EL (cell line): ENCODE measurements around the gene PNMA6F.
"Not testable (repeated sequence)": the region's sequence is repeated elsewhere in the genome, so short reads cannot be mapped to it uniquely, and the experiment has no call there.

Experiments used
- DNase-seq: peaks from one replicate; pipeline ENCODE4 v3.0.0-alpha.2; 2016

PNMA6F gene

DNA sequence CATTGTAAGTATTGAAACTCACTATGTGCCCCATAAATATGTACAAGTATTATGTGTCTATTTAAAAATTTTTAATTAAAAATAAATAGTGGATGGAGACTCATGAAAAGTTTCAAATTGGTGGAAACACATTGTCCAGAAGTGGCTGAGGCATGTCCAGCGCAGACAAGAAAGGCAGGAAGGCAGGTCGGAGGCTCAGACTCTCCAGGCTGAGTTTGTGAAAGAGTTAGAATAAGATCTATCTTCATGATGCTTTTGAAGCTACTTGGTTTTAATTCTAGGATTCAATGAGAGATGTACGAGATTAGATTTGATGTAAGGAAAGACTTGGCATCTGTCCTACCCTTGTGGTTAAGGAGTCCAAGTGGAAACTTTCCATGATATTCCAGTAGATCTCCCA lies 19.8 kb downstream of the PNMA6F start:
- no peak for DNase-seq

DNA sequence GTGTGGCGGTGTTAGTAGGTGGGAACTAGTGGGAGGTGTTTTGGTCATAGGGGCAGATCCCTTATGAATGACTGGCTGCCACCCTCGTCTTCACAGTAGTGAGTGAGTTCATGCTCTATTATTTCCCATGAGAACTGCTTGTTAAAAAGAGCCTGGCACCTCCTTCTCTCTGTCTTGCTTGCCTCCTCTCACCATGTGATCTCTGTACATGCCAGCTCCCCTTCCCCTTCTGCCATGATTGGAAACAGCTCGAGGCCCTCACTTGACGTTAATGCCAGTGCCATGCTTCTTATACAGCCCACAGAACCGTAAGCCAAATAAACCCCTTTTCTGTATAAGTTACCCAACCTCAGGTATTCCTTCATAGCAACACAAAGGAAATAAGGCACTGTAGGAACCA lies 21.7 kb downstream of the PNMA6F start:
- DNase-seq, result no peak

DNA sequence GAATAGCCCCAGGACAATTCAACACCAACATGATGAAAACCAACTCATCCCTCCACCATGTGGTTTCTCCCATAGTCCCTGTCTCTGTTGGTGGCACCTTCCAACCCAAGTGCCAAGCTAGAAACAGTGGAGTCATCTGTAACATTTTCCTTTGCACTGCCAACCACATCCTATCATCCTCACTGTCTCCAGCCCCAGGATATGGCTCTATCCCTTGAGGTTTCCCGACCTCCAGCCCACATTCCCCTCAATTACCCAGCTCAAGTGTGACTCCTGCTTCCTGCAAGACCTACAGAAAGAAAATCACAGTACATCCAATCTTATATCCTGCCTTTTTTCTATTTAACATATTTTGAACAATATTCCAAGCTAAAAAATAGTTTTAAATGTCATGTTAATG lies 24.2 kb downstream of the PNMA6F start:
- DNase-seq, result no peak

DNA sequence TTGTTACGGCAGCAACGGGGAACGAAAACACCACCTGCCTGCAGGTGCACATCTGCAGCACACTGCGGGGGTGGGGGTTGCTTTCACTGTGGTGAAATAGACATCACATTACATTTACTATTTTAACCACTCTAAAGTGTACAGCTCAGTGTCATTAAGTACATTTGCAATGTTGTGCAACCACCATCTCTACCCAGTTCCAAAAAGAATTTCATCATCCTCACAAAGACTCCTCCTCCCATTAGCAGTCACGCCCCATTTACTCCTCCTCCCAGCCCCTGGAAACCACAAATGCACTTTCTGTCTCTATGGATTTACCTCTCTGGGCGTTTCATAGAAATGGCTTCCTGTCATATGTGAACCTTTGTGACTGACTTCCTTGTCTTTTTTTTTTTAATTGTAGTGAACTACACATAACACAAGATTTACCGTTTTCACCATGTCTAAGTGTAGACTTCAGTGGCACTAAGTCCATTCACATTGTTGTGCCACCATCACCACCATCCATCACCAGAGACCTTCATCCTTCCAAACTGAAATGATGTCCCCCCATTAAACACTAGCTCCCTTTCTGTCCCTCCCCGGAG lies 28.0 kb downstream of the PNMA6F start:
- not testable (repeated sequence) for DNase-seq

DNA sequence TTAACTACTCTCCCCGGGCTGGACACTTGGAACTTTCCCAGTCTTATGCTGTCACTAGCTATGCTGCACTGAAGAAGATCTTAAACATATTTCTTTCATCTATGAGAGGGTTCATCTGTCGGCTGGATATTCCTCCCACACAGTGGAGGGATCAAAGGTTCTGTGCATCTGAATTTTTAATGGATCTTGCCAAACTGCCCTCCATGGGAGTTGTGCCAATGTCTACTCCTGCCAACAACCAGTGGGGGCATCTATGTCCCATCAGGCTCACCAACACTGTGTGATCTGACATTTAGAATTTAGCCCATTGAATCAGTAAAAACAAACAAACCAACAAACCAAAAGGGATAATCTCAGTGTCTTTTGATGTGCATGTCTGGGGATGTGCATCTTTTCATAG lies 32.8 kb downstream of the PNMA6F start:
- DNase-seq, result not testable (repeated sequence)

DNA sequence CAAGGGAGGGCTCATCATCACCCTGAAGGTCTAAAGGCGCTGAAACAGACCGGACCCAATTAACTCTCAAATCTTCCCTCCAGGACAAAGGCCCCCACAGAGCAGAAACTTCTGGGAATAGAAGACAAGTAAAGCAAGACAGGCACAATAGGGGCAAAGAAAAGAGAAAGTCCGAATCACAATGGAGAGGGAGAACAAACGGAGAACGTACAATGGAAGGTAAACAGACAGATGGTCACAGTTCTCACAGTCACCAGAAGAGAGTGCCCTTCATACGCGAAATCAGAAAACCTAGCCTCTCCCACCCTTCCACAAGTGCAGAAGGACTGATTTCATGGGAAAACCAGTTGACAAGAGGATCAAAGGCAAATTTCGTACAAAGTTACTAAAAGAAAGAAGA lies 35.9 kb downstream of the PNMA6F start:
- DNase-seq, result not testable (repeated sequence)

DNA sequence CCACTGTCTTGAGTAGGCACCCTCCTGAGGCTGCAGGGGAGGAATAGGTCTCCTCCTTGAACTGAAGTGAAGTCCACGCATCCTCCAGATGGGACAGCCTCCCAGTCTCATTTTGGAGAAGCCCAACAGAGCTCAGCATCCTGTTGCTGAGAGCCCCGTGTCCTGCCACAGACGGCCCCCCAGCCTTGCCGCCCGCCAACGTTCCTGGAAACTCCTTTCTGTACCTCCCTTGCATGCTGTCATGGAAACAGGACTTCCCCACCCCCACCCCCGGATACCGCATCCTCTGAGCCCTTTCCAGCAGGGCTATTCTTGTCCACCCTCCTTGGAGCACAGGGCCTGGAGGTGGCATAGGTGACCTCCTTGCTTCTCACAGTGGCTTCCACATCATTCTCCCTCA lies 37.6 kb downstream of the PNMA6F start:
- not testable (repeated sequence) for DNase-seq

DNA sequence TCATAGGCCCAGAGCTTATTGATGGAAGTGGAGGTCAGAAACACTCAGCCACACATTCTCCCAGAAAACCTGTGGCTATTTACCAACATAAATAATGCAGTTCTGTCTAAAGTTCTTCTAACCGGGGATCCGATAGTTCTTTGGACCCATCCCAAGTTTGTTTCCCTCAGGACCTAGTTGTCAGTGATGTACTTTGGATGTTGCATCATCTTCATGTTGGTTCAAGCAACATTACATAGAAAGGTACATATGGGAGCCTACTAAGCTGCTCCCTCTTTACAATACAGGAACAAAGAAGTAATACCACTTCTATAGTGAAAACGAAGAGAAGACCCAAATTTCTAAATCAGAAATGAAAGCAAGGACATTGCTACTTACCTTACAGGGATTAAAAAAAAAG lies 39.8 kb downstream of the PNMA6F start:
- DNase-seq, result not testable (repeated sequence)

DNA sequence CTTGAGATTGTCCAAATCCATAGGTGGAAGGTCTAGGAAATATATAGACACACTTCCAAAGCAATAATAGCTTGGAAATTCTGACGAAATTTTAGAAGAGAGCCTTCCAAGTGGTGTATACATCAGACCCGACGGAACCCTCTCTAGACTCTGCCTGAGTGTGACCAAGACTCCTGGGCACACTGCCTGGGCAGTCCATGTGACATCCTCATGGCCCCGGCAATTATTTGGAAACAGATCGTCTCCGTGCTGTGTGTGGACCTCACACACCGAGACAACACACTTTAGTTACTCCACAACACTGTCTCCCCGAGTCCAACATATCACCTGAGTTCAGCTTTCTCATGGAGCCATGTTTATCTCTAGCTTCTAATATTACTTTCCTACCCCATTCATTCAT lies 42.3 kb downstream of the PNMA6F start:
- DNase-seq, result not testable (repeated sequence)

DNA sequence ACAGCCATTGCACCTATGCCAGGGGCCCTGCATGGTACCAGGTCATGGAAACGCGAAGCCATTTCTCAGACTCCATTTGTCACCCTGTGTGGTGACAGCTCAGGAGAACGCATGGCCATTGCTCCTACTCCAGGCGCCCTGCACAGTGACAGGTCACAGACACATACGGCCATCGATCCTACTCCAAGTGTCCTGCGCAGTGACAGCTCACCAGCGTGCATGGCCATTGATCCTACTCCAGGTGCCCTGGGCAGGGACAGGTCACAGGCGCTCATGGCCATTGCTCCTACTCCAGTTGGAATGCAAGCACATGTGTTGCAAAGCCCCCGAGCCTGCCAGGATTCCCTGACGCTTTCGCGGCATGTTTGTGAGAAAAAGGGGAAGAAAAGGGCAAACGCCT lies 45.5 kb downstream of the PNMA6F start:
- DNase-seq, result not testable (repeated sequence)

DNA sequence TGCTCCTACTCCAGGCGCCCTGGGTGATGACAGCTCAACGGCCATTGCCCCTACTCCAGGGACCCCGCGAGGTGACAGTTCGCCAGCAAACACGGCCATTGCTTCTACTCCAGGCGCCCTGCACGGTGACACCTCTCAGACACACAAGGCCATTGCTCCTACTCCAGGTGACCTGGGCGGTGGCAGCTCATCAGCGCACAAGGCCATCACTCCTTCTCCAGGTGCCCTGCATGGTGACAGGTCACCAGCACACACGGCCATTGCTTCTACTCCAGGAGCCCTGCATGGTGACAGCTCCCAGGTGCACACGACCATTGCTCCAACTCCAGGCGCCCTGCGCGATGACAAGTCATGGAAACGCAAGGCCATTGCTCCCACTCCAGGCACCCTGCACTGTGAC lies 46.1 kb downstream of the PNMA6F start:
- not testable (repeated sequence) for DNase-seq

DNA sequence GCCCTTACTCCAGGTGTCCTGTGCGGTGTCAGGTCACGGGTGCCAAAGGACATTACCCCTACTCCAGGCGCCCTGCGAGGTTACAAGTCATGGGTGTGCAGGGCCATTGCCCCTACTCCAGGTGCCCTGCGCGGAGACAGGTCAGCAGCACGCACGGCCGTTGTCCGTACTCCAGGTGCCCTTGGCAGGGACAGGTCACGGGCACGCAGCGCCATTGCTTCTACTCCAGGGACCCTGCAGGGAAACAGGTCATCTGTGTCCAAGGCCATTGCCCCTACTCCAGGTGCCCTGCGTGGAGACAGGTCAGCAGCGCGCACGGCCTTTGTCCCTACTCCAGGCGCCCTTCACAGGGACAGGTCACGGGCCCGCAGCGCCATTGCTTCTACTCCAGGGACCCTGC lies 49.0 kb downstream of the PNMA6F start:
- DNase-seq, result not testable (repeated sequence)

DNA sequence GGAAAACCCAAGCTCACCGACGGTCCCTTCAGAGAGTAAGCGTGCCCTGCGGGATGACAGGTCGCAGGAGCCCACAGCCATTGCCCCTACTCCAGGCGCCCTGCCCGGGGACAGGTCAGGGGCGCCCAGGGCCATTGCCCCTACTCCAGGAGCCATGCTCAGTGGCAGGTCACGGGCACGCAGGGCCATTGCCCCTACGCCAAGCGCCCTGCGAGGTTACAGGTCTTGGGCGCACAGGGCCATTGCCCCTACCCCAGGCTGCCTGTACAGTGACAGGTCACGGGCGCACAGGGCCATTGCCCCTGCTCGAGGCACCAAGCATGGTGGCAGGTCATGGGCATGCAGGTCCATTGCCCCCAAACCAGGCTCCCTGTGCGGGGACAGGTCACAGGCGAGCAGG lies 49.5 kb downstream of the PNMA6F start:
- DNase-seq, result not testable (repeated sequence)
